Caco-2 (cell line): ENCODE results near the gene NEK7. TPM values are rescaled to one million over a fixed set of nuclear protein-coding genes. Genes with fewer than 3 reads are reported as not detected.
"Not testable (repeated sequence)": the region's sequence is repeated elsewhere in the genome, so short reads cannot be mapped to it uniquely, and the experiment has no call there.

Experiments
- BruUV-seq: library from RNA; stranded (reverse); fragments of 400-500 nt; replicated peaks from 2 replicates; lab custom pipeline; 2021; lab: Mats Ljungman, UMichigan
- CTCF ChIA-PET: fragments of 300-600 bp; sonication (Branson Sonifier 250); formaldehyde crosslinking; loops from one replicate; lab custom pipeline; 2022; ENCODE audit warnings: antibody characterized with exemption; lab: Charles Lee
- POLR2A ChIA-PET: fragments of 300-600 bp; sonication (Branson Sonifier 250); formaldehyde crosslinking; loops from one replicate; lab custom pipeline; 2022; ENCODE audit warnings: antibody characterized with exemption; lab: Charles Lee
- DNase-seq, 2 experiments: peaks; one replicate each; pipeline versions ENCODE4 v3.0.0 to v3.0.0-alpha.2; 2020 to 2022
- H3K27me3 ChIP-seq: replicated peaks from 2 replicates; pipeline ENCODE4 v1.6.0; 2011; ENCODE audit warnings: low read length; ENCODE audit not compliant: control insufficient read depth, insufficient read depth
- H3K36me3 ChIP-seq: 2 replicates; pipeline ENCODE4 v1.5.1; 2011; ENCODE audit warnings: low read length; ENCODE audit not compliant: control insufficient read depth, insufficient read depth
- H3K4me1 ChIP-seq: fragments of 250-450 bp; sonication (Bioruptor Pico); 2 replicates; pipeline ENCODE4 v1.5.1; 2020; ENCODE audit warnings: mild to moderate bottlenecking
- H3K4me3 ChIP-seq: 2 replicates; pipeline ENCODE4 v1.5.1; 2011; ENCODE audit warnings: low read depth, mild to moderate bottlenecking, control low read depth, low read length
- H3K9me3 ChIP-seq: fragments of 250-450 bp; sonication (Bioruptor Pico); 2 replicates; pipeline ENCODE4 v1.5.1; 2020; ENCODE audit warnings: mild to moderate bottlenecking, moderate library complexity
- H3K27ac Mint-ChIP-seq: one replicate; pipeline ENCODE4 v1.8.0; 2022; ENCODE audit warnings: mixed read lengths; ENCODE audit not compliant: unreplicated experiment
- H3K27me3 Mint-ChIP-seq: one replicate; pipeline ENCODE4 v1.8.0; 2022; ENCODE audit warnings: mixed read lengths; ENCODE audit not compliant: insufficient read depth, unreplicated experiment
- H3K36me3 Mint-ChIP-seq: one replicate; pipeline ENCODE4 v1.8.0; 2022; ENCODE audit warnings: mild to moderate bottlenecking, mixed read lengths; ENCODE audit not compliant: insufficient read depth, unreplicated experiment
- H3K4me1 Mint-ChIP-seq: one replicate; pipeline ENCODE4 v1.8.0; 2022; ENCODE audit warnings: low read depth, mixed read lengths; ENCODE audit not compliant: unreplicated experiment
- H3K4me3 Mint-ChIP-seq: one replicate; pipeline ENCODE4 v1.8.0; 2022; ENCODE audit warnings: mild to moderate bottlenecking, moderate library complexity, mixed read lengths; ENCODE audit not compliant: unreplicated experiment
- H3K9me3 Mint-ChIP-seq: one replicate; pipeline ENCODE4 v1.8.0; 2022; ENCODE audit warnings: mixed read lengths; ENCODE audit not compliant: unreplicated experiment
- intact Hi-C: fragments of 100-400 bp; cut with micrococcal nuclease; formaldehyde crosslinking; loops from one replicate; pipeline ENCODE4 v1.10.0; 2022; ENCODE audit not compliant: unreplicated experiment
- total RNA-seq: library from RNA; stranded (reverse); gene quantifications from 2 replicates; pipeline ENCODE4 v1.2.3, GENCODE V29; 2022
- TF ChIP-seq, protein P1 (sequence below), 2 experiments: fragments of 200-600 bp in 1 of 2; IDR thresholded peaks; 1 replicate in 1 of 2; 2 replicates in 1 of 2; pipeline versions ENCODE4 v1.5.1 to v1.8.0; 2011 to 2022; ENCODE audit warnings: antibody characterized with exemption in 1 of 2, control low read depth in 1 of 2, inconsistent platforms in 1 of 2, low read depth in 1 of 2, low read length in 1 of 2, mild to moderate bottlenecking in 1 of 2, moderate library complexity in 1 of 2; ENCODE audit not compliant: insufficient read depth in 1 of 2, severe bottlenecking in 1 of 2, unreplicated experiment in 1 of 2

Gene NEK7
- total RNA-seq, 1 experiment from 2014 or later, result 56.1 TPM

GRCh38 chr1:198125995-198126735 lies 30.6 kb upstream of the NEK7 start:
- TF ChIP-seq, protein P1, sequence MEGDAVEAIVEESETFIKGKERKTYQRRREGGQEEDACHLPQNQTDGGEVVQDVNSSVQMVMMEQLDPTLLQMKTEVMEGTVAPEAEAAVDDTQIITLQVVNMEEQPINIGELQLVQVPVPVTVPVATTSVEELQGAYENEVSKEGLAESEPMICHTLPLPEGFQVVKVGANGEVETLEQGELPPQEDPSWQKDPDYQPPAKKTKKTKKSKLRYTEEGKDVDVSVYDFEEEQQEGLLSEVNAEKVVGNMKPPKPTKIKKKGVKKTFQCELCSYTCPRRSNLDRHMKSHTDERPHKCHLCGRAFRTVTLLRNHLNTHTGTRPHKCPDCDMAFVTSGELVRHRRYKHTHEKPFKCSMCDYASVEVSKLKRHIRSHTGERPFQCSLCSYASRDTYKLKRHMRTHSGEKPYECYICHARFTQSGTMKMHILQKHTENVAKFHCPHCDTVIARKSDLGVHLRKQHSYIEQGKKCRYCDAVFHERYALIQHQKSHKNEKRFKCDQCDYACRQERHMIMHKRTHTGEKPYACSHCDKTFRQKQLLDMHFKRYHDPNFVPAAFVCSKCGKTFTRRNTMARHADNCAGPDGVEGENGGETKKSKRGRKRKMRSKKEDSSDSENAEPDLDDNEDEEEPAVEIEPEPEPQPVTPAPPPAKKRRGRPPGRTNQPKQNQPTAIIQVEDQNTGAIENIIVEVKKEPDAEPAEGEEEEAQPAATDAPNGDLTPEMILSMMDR (IDR thresholded peaks at IDR 0.05; ENCODE audit: insufficient read depth in 1 of 2, low read depth in 1 of 2, low read length in 1 of 2, severe bottlenecking in 1 of 2, unreplicated experiment in 1 of 2), result no peak
- Histone ChIP-seq H3K27me3 (no peaks in the 10 kb centered on the region), H3K9me3 (no peaks in the 10 kb centered on the region), H3K36me3 (no peaks in the 10 kb centered on the region), H3K4me1 (peaks cover 6% of the 10 kb centered on the region; the same call in 1 of the 2 replicates), H3K4me3 (no peak overlapping the region)
- no peak for DNase-seq
- no peak overlapping the region for H3K27ac Mint-ChIP-seq
- peaks cover 11% of the 10 kb centered on the region for H3K4me1 Mint-ChIP-seq
- intact Hi-C loops, result no loop called here
- H3K27me3 Mint-ChIP-seq, result no peaks in the 10 kb centered on the region
- BruUV-seq, result no TSS peak
- H3K9me3 Mint-ChIP-seq, result no peaks in the 10 kb centered on the region
- ChIA-PET CTCF (no interaction called here), POLR2A (no interaction called here)
- H3K36me3 Mint-ChIP-seq, result no peaks in the 10 kb centered on the region
- H3K4me3 Mint-ChIP-seq, result no peak overlapping the region

- H3K36me3 Mint-ChIP-seq, result no peaks in the 10 kb centered on the region
- Histone ChIP-seq H3K36me3 (no peaks in the 10 kb centered on the region), H3K27me3 (no peaks in the 10 kb centered on the region), H3K9me3 (no peaks in the 10 kb centered on the region), H3K4me3 (no peak overlapping the region), H3K4me1 (peaks cover 6% of the 10 kb centered on the region; the same call in 1 of the 2 replicates)
- ChIA-PET POLR2A (no interaction called here), CTCF (no interaction called here)
- TF ChIP-seq, protein P1 (IDR thresholded peaks at IDR 0.05; ENCODE audit: insufficient read depth in 1 of 2, low read depth in 1 of 2, low read length in 1 of 2, severe bottlenecking in 1 of 2, unreplicated experiment in 1 of 2), result no peak
- BruUV-seq, result no TSS peak
- no peak overlapping the region for H3K27ac Mint-ChIP-seq
- intact Hi-C loops, result no loop called here
- DNase-seq, result no peak
- peaks cover 11% of the 10 kb centered on the region for H3K4me1 Mint-ChIP-seq
- H3K27me3 Mint-ChIP-seq, result no peaks in the 10 kb centered on the region
- H3K4me3 Mint-ChIP-seq, result no peak overlapping the region
- H3K9me3 Mint-ChIP-seq, result no peaks in the 10 kb centered on the region
Measured at GRCh38 chr1:198128533-198128932, 28.3 kb upstream of the NEK7 start.

DNA sequence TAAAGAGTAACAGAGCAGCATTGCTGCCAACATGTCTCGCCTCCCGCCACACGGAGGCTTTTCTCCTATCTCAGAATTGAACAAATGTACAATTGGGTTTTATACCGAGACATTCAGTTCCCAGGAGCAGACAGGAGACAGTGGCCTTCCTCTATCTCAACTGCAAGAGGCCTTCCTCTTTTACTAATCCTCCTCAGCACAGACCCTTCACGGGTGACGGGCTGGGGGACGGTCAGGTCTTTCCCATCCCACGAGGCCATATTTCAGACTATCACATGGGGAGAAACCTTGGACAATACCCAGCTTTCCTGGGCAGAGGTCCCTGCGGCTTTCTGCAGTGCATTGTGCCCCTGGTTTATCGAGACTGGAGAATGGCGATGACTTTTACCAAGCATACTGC lies 26.7 kb upstream of the NEK7 start:
- POLR2A ChIA-PET, H3K27me3 Mint-ChIP-seq, H3K9me3 ChIP-seq, H3K4me3 Mint-ChIP-seq, BruUV-seq, CTCF ChIA-PET, H3K27ac Mint-ChIP-seq, H3K9me3 Mint-ChIP-seq, H3K27me3 ChIP-seq, H3K4me3 ChIP-seq, intact Hi-C loops, DNase-seq, H3K4me1 ChIP-seq, H3K36me3 Mint-ChIP-seq, H3K36me3 ChIP-seq: not testable (repeated sequence)
- peaks cover 11% of the 10 kb centered on the region for H3K4me1 Mint-ChIP-seq
